HepG2 (cell line): ENCODE measurements around the gene PRPF38A. TPM values are rescaled to one million over a fixed set of nuclear protein-coding genes. Genes with fewer than 3 reads are reported as not detected.

ENCODE experiments used
- ATAC-seq: fragments of 200-7000 bp; cut with Tn5 transposase; 3 replicates; pipeline ENCODE4 v1.9.1; 2020; ENCODE audit warnings: mild to moderate bottlenecking, moderate library complexity
- BruUV-seq: library from RNA; stranded (reverse); fragments of 400-500 nt; replicated peaks from 2 replicates; lab custom pipeline; 2021; lab: Mats Ljungman, UMichigan
- CTCF ChIA-PET: fragments of 300-600 bp; formaldehyde crosslinking; extraction: SDS; loops from one replicate; lab custom pipeline; 2021; ENCODE audit warnings: low total read pairs, inconsistent platforms, low intra/inter-chr PET ratio; lab: Yijun Ruan, JAX
- POLR2A ChIA-PET: fragments of 350-600 bp; sonication (Branson Sonifier 250); formaldehyde crosslinking; loops from one replicate; lab custom pipeline; 2020; ENCODE audit warnings: antibody characterized with exemption, inconsistent platforms; lab: Yijun Ruan, JAX
- DNase-seq: peaks from one replicate; pipeline ENCODE4 v3.0.0-alpha.2; 2015; ENCODE audit warnings: low spot score
- FAIRE-seq: peaks from 3 replicates; lab custom pipeline; 2011; peaks lifted over from hg19 to GRCh38; lab: Jason Lieb, UNC
- H2AFZ ChIP-seq: one replicate; pipeline ENCODE4 v1.6.1; 2011; ENCODE audit warnings: low read length, inconsistent platforms
- H3K27ac ChIP-seq: fragments of 300-600 bp; 3 replicates; pipeline ENCODE4 v1.8.0; 2011; ENCODE audit warnings: mixed run types, mild to moderate bottlenecking, mixed read lengths, low read length, inconsistent platforms; ENCODE audit not compliant: insufficient read depth; ENCODE audit errors: extremely low read length
- H3K27me3 ChIP-seq, 2 experiments: fragments of 200-600 bp in 1 of 2; 2 replicates in 1 of 2; 3 replicates in 1 of 2; pipeline versions ENCODE4 v1.6.0 to v1.8.0; 2011; ENCODE audit warnings: low read length in 2 of 2, mild to moderate bottlenecking in 2 of 2, moderate library complexity in 2 of 2, inconsistent platforms in 1 of 2; ENCODE audit not compliant: insufficient read depth in 2 of 2, control insufficient read depth in 1 of 2
- H3K36me3 ChIP-seq, 2 experiments: fragments of 200-600 bp in 1 of 2; replicated peaks in 1 of 2; 2 replicates in 1 of 2; 3 replicates in 1 of 2; pipeline versions ENCODE4 v1.5.1 to v1.8.0; 2011; ENCODE audit warnings: low read length in 2 of 2, inconsistent platforms in 1 of 2; ENCODE audit not compliant: insufficient read depth in 2 of 2, control insufficient read depth in 1 of 2
- H3K4me1 ChIP-seq: 2 replicates; pipeline ENCODE4 v1.5.1; 2012; ENCODE audit warnings: low read length, inconsistent platforms; ENCODE audit not compliant: insufficient read depth
- H3K4me2 ChIP-seq: 2 replicates; pipeline ENCODE4 v1.6.0; 2011; ENCODE audit warnings: low read depth, low read length, inconsistent platforms
- H3K4me3 ChIP-seq, 3 experiments: fragments of 200-600 bp in 1 of 3; sonication (generic), shearing (Covaris generic) in 1 of 3; replicated peaks in 1 of 3; 2 replicates each; pipeline ENCODE4 v1.5.1; 2011 to 2016; ENCODE audit warnings: low read length in 3 of 3, inconsistent platforms in 2 of 3, low read depth in 2 of 3, mild to moderate bottlenecking in 2 of 3, control low read depth in 1 of 3, mixed read lengths in 1 of 3; ENCODE audit not compliant: insufficient read depth in 1 of 3
- H3K79me2 ChIP-seq: one replicate; pipeline ENCODE4 v1.6.1; 2011; ENCODE audit warnings: low read length, inconsistent platforms; ENCODE audit not compliant: insufficient read depth
- H3K9ac ChIP-seq: 2 replicates; pipeline ENCODE4 v1.6.0; 2011; ENCODE audit warnings: mild to moderate bottlenecking, low read depth, low read length, inconsistent platforms; ENCODE audit not compliant: insufficient read depth
- H3K9me3 ChIP-seq: 2 replicates; pipeline ENCODE4 v1.5.1; 2012; ENCODE audit warnings: mild to moderate bottlenecking, low read length
- H4K20me1 ChIP-seq: 2 replicates; pipeline ENCODE4 v1.6.0; 2011; ENCODE audit warnings: inconsistent platforms, mild to moderate bottlenecking, low read length, moderate library complexity; ENCODE audit not compliant: insufficient read depth
- CEBPB ChIP-seq: IDR thresholded peaks from 2 replicates; pipeline ENCODE4 v1.6.1; 2011; ENCODE audit warnings: low read depth, low read length, improper control_type of control experiment, borderline replicate concordance
- EEA1 ChIP-seq: sonication (generic); formaldehyde crosslinking; IDR thresholded peaks from 2 replicates; pipeline ENCODE4 v1.5.1; 2020; ENCODE audit warnings: mild to moderate bottlenecking, missing genetic modification reagents, borderline replicate concordance
- ETV5 ChIP-seq: IDR thresholded peaks from 2 replicates; pipeline ENCODE4 v1.6.1; 2018; ENCODE audit warnings: missing biosample characterization, missing genetic modification reagents, inconsistent platforms, borderline replicate concordance
- KDM2A ChIP-seq: sonication (generic); formaldehyde crosslinking; IDR thresholded peaks from 2 replicates; pipeline ENCODE4 v1.4.0; 2020; ENCODE audit warnings: low read depth, missing genetic modification reagents, borderline replicate concordance
- SNAPC2 ChIP-seq: sonication (generic); formaldehyde crosslinking; IDR thresholded peaks from 2 replicates; pipeline ENCODE4 v1.8.1; 2022; ENCODE audit warnings: mild to moderate bottlenecking, missing genetic modification reagents
- ZNF10 ChIP-seq: sonication (generic); formaldehyde crosslinking; IDR thresholded peaks from 2 replicates; pipeline ENCODE4 v1.4.0; 2020; ENCODE audit warnings: mild to moderate bottlenecking, low read depth, missing genetic modification reagents, borderline replicate concordance
- WGBS: methylation state at CpG from one replicate; pipeline ENCODE4 v1.1.6; 2017; ENCODE audit warnings: low lambda C conversion rate; 5-methylcytosine and 5-hydroxymethylcytosine counted together
- in situ Hi-C: cut with HindIII; loops from 2 replicates; pipeline ENCODE4 v1.10.0; 2017; ENCODE audit warnings: low pct_unique_long_range_greater_than_20kb; ENCODE audit not compliant: extremely low pct_ligation_motif_present
- intact Hi-C: fragments of 100-400 bp; cut with micrococcal nuclease; formaldehyde crosslinking; loops from one replicate; pipeline ENCODE4 v1.10.0; 2022; ENCODE audit not compliant: unreplicated experiment
- polyA plus RNA-seq, 8 experiments: library from polyadenylated mRNA; depleted of rRNA in 3 of 8; stranded (reverse) in 7 of 8; unstranded in 1 of 8; fragments of >200 nt; fragmentation: Illumina TruSeq in 4 of 8; extraction: Trizol in 4 of 8; gene quantifications; 2 replicates each; pipeline versions ENCODE4 v1.2.1 to v1.2.3, GENCODE V29; 2011 to 2016; ENCODE audit warnings: low read depth in 4 of 8, missing spikeins in 1 of 8, mixed read lengths in 1 of 8; ENCODE audit not compliant: insufficient read depth in 1 of 8
- total RNA-seq, 5 experiments: library from RNA; depleted of rRNA; stranded (reverse); fragments of >200 nt; fragmentation: Illumina TruSeq; extraction: Trizol; gene quantifications; 2 replicates each; pipeline ENCODE4 v1.2.3, GENCODE V29; 2016; ENCODE audit warnings: low read depth in 1 of 5
- TF ChIP-seq, protein P1 (sequence below): sonication (generic); formaldehyde crosslinking; IDR thresholded peaks from 2 replicates; pipeline ENCODE4 v1.5.0; 2020; ENCODE audit warnings: mild to moderate bottlenecking, missing genetic modification reagents
- TF ChIP-seq, protein P2 (sequence below): sonication (generic); IDR thresholded peaks from 2 replicates; pipeline ENCODE4 v1.6.1; 2016; ENCODE audit warnings: low read depth, borderline replicate concordance
- TF ChIP-seq, protein P3 (sequence below): sonication (generic); formaldehyde crosslinking; IDR thresholded peaks from 2 replicates; pipeline ENCODE4 v1.4.0; 2020; ENCODE audit warnings: mild to moderate bottlenecking, low read depth, missing genetic modification reagents

Gene PRPF38A
- total and polyA plus RNA-seq, 2 of the 13 experiments (the other 11 are each of a cell fraction or from before 2014, with no cell fraction given), result 18.3 to 45.5 TPM

DNA sequence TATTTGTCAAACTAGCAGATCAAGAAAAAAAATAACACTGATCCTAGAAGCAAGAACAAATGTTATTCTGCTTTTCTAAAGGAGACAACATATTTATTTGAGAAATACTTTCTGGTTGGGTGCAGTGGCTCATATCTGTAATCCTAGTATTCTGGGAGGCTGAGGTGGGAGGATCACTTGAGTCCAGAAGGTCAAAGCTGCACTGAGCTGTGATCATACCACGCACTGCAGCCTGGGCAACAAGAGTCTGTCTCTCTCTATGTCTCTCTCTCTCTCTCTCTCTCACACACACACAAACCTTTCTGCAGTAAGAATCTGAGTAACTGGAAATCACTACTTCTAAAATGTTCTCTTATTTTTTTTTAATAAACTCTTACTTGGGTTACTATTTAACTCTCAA, 31.2 kb downstream of the PRPF38A start:
- Histone ChIP-seq H3K4me2 (no peak overlapping the region), H3K4me1 (no peaks in the 10 kb centered on the region), H3K27ac (no peak overlapping the region), H3K9me3 (no peaks in the 10 kb centered on the region), H3K9ac (no peak overlapping the region), H3K4me3 (no peak overlapping the region), H3K36me3 (peaks cover 14 to 48% of the 10 kb centered on the region in 2 experiments), H3K79me2 (no peaks in the 10 kb centered on the region), H4K20me1 (no peaks in the 10 kb centered on the region), H2AFZ (no peak overlapping the region), H3K27me3 (no peaks in the 10 kb centered on the region)
- CTCF ChIA-PET, result no interaction called here
- WGBS, result 100% methylated on average over 1 of the region's 1 CpG
- DNase-seq (peak; percentile 11), FAIRE-seq (no peak), ATAC-seq (peak; percentile 71)
- POLR2A ChIA-PET, result no interaction called here
- intact Hi-C loops, result no loop called here
- in situ Hi-C loops, result no loop called here
- BruUV-seq, result no TSS peak
- TF ChIP-seq KDM2A (CRISPR knock-in tag), result no peak
- TF ChIP-seq, protein P1, sequence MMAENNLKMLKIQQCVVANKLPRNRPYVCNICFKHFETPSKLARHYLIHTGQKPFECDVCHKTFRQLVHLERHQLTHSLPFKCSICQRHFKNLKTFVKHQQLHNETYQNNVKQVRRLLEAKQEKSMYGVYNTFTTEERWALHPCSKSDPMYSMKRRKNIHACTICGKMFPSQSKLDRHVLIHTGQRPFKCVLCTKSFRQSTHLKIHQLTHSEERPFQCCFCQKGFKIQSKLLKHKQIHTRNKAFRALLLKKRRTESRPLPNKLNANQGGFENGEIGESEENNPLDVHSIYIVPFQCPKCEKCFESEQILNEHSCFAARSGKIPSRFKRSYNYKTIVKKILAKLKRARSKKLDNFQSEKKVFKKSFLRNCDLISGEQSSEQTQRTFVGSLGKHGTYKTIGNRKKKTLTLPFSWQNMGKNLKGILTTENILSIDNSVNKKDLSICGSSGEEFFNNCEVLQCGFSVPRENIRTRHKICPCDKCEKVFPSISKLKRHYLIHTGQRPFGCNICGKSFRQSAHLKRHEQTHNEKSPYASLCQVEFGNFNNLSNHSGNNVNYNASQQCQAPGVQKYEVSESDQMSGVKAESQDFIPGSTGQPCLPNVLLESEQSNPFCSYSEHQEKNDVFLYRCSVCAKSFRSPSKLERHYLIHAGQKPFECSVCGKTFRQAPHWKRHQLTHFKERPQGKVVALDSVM, result peak; percentile 93

DNA sequence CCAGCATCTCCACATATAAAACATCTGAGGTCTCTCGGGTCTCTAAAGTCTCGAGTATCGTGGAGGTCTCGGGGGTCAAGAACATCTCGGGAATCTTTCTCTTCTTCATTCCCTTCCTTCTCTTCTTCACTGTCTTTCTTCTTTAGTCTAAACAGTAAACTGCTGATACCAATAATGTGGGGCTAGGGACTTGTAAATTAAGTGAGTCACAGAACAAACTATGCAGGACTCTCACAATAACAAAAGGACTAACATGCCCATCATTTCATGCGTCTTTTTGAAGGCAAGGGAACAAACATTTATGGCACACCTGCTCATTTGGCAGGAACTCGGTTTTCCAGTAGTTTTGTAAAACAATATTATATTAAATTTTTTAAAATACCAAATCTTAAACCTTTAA, 32.4 kb downstream of the PRPF38A start:
- no TSS peak for BruUV-seq
- CTCF ChIA-PET, result no interaction called here
- POLR2A ChIA-PET, result no interaction called here

More for the DNA sequence above, 32.4 kb downstream of the PRPF38A start:
- no peaks in the 10 kb centered on the region for H3K79me2 ChIP-seq
- no peaks in the 10 kb centered on the region for H3K9me3 ChIP-seq
- no peaks in the 10 kb centered on the region for H3K4me1 ChIP-seq
- TF ChIP-seq, protein P2, sequence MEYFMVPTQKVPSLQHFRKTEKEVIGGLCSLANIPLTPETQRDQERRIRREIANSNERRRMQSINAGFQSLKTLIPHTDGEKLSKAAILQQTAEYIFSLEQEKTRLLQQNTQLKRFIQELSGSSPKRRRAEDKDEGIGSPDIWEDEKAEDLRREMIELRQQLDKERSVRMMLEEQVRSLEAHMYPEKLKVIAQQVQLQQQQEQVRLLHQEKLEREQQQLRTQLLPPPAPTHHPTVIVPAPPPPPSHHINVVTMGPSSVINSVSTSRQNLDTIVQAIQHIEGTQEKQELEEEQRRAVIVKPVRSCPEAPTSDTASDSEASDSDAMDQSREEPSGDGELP, result no peak
- TF ChIP-seq ZNF10 (CRISPR knock-in tag) (no peak), CEBPB (no peak), EEA1 (CRISPR knock-in tag) (no peak), ETV5 (CRISPR knock-in tag) (no peak), SNAPC2 (CRISPR knock-in tag) (no peak)
- TF ChIP-seq, protein P3, sequence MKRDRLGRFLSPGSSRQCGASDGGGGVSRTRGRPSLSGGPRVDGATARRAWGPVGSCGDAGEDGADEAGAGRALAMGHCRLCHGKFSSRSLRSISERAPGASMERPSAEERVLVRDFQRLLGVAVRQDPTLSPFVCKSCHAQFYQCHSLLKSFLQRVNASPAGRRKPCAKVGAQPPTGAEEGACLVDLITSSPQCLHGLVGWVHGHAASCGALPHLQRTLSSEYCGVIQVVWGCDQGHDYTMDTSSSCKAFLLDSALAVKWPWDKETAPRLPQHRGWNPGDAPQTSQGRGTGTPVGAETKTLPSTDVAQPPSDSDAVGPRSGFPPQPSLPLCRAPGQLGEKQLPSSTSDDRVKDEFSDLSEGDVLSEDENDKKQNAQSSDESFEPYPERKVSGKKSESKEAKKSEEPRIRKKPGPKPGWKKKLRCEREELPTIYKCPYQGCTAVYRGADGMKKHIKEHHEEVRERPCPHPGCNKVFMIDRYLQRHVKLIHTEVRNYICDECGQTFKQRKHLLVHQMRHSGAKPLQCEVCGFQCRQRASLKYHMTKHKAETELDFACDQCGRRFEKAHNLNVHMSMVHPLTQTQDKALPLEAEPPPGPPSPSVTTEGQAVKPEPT (CRISPR knock-in tag), result no peak
- TF ChIP-seq, all 625 proteins: peak for 0
- no peak overlapping the region for H3K4me2 ChIP-seq
- DNase-seq (no peak), ATAC-seq (no peak), FAIRE-seq (no peak)
- H3K27me3 ChIP-seq, result no peaks in the 10 kb centered on the region
- intact Hi-C loops, result no loop called here
- no peak overlapping the region for H3K27ac ChIP-seq
- peaks cover 9 to 43% of the 10 kb centered on the region in 2 experiments for H3K36me3 ChIP-seq
- no peak overlapping the region for H2AFZ ChIP-seq
- no peaks in the 10 kb centered on the region for H4K20me1 ChIP-seq
- 96% methylated on average over 7 of the region's 7 CpGs for WGBS
- in situ Hi-C loops, result no loop called here
- no peak overlapping the region for H3K4me3 ChIP-seq
- no peak overlapping the region for H3K9ac ChIP-seq
